Adipocyte (in vitro differentiated cells): Measurements from ENCODE around the gene MRTFA.

Source experiments
- DNase-seq: peaks from one replicate; pipeline ENCODE4 v3.0.0-alpha.2; 2015; ENCODE audit warnings: low read depth
- H3K27me3 ChIP-seq: replicated peaks from 2 replicates; pipeline ENCODE4 v1.7.0; 2013; ENCODE audit warnings: mild to moderate bottlenecking, low read length, moderate library complexity; ENCODE audit not compliant: control insufficient read depth, insufficient read depth
- H3K36me3 ChIP-seq: 2 replicates; pipeline ENCODE4 v1.7.0; 2013; ENCODE audit warnings: low read length, mild to moderate bottlenecking, moderate library complexity; ENCODE audit not compliant: control insufficient read depth, insufficient read depth, severe bottlenecking
- H3K4me1 ChIP-seq: 2 replicates; pipeline ENCODE4 v1.7.0; 2013; ENCODE audit warnings: mild to moderate bottlenecking, low read length, moderate library complexity; ENCODE audit not compliant: control insufficient read depth, insufficient read depth
- H3K4me3 ChIP-seq: 2 replicates; pipeline ENCODE4 v1.7.0; 2013; ENCODE audit warnings: mild to moderate bottlenecking, low read length, moderate library complexity
- H3K9ac ChIP-seq: 2 replicates; pipeline ENCODE4 v1.7.0; 2013; ENCODE audit warnings: mild to moderate bottlenecking, low read length, moderate library complexity
- H3K9me3 ChIP-seq: 2 replicates; pipeline ENCODE4 v1.7.0; 2013; ENCODE audit warnings: mild to moderate bottlenecking, low read length, moderate library complexity; ENCODE audit not compliant: control insufficient read depth

The MRTFA gene

GRCh38 chr22:40367342-40367741 is 269.2 kb downstream of the MRTFA start:
- Histone ChIP-seq H3K9ac (no peak overlapping the region), H3K9me3 (no peaks in the 10 kb centered on the region), H3K27me3 (no peaks in the 10 kb centered on the region), H3K36me3 (peaks cover 61% of the 10 kb centered on the region), H3K4me3 (no peak overlapping the region), H3K4me1 (peaks cover 3% of the 10 kb centered on the region)
- DNase-seq: no peak

GRCh38 chr22:40366068-40366467 is 270.5 kb downstream of the MRTFA start:
- Histone ChIP-seq H3K4me3 (no peak overlapping the region), H3K9me3 (no peaks in the 10 kb centered on the region), H3K27me3 (no peaks in the 10 kb centered on the region), H3K4me1 (no peaks in the 10 kb centered on the region), H3K36me3 (peaks cover 74% of the 10 kb centered on the region), H3K9ac (no peak overlapping the region)
- no peak for DNase-seq

DNA sequence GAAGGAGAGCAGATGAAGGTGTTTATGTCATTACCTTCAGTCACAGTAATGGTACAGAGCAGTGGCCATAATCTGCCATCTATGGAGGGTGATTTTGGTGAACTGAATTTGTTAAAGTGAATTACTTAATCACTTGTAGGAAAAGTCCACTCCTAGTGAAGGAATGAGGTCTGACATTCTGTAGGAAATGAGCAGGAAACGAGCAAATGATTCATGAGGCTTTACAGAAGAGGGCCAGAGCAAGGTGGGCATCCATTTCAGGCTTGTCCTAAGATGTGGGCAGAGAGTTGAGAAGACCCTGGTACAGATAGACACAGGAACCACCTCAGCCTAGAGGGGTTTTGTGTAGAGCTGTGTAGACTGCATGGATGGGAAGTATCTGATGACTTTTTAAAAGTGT is 272.1 kb downstream of the MRTFA start:
- Histone ChIP-seq H3K4me1 (no peaks in the 10 kb centered on the region), H3K36me3 (peaks cover 88% of the 10 kb centered on the region), H3K9me3 (no peaks in the 10 kb centered on the region), H3K27me3 (no peaks in the 10 kb centered on the region), H3K9ac (no peak overlapping the region), H3K4me3 (no peak overlapping the region)
- DNase-seq: no peak

DNA sequence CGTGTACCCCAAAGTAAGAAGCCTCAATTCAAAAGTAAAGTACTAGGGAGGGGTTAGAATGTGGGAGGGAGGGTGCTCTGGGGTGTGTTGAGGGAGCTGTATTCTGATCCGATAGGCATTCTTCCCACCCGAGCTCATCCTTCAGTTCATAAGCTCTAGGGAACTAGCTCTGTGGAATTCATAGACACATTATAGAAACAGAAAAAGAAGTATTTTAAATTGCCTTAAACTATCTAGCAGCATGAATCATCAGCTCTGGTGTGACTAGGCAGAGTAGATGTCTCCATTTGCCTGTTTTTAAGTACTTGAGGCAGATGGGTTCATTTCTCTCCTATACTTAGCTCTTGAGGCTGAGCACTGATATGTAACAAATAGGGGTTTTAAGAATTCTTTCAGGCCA is 273.5 kb downstream of the MRTFA start:
- peak; percentile 50 for DNase-seq
- Histone ChIP-seq H3K9me3 (no peaks in the 10 kb centered on the region), H3K27me3 (no peaks in the 10 kb centered on the region), H3K9ac (no peak overlapping the region), H3K4me1 (no peaks in the 10 kb centered on the region), H3K4me3 (no peak overlapping the region), H3K36me3 (peaks cover 96% of the 10 kb centered on the region)

DNA sequence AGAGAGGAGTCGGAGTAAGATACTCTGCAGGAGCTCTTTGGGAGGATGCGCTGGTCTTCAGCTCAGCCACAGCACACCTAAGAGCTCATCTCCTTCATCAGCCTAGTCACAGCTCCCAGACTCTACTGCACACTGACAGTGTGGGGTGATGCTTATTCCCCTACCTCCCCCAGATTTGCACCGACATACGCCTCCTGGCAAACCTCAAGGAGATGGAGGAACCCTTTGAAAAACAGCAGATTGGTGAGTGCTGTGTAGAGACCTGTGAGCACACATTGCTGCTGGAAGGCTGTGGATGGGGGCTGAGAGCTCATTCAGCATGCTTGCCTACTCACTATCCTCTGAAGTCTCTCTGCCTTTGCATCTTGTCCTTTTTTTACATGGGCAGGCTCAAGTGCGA is 275.4 kb downstream of the MRTFA start:
- Histone ChIP-seq H3K4me1 (no peaks in the 10 kb centered on the region), H3K27me3 (no peaks in the 10 kb centered on the region), H3K9me3 (no peaks in the 10 kb centered on the region), H3K36me3 (peaks cover 84% of the 10 kb centered on the region), H3K4me3 (no peak overlapping the region), H3K9ac (no peak overlapping the region)
- DNase-seq: no peak
